Measurements from ENCODE around the gene ADAM10.
A peak's percentile ranks its signal among the peaks of the same experiment; 100 is the strongest.

Gene ADAM10

DNA sequence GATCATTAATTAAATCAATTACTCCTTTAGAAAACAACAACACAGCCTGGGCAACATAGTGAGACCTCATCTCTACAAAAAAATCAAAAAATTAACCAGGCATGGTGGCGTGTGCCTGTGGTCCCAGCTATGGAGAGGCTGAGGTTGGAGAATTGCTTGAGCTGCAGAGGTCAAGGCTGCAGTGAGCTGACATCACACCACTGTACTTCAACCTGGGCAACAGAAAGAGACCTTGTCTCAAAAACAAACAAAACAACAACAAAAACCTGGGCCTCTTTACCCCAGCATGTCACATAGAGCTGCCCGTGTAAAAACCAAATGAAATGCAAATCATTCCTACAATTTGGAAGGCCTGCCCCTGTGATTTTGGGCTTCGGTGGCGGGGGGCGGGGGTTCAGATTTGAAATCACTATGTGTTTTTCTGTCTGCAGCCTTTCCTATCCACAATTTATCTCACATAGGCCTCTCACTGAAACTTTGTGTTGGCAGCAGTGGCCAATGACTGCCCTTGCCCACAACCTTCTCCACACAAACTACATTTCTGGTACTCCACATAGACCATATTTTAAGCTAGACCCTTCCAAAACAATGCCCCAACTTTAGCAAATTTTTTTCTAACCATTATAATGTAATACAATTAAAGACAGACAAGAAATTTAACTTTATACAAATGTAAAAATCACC, 6.5 kb downstream of the ADAM10 start:
- H3K4me3 Mint-ChIP-seq: no peak overlapping the region

GRCh38 chr15:58742022-58742813, 7.3 kb downstream of the ADAM10 start:
- H3K27ac Mint-ChIP-seq: no peak overlapping the region
- no peaks in the 10 kb centered on the region for H3K36me3 Mint-ChIP-seq
- H3K4me3 Mint-ChIP-seq: no peak overlapping the region
- H3K9me3 Mint-ChIP-seq: no peaks in the 10 kb centered on the region
- DNase-seq (no peak), ATAC-seq (replicated peaks) (no peak)
- H3K27me3 Mint-ChIP-seq: no peaks in the 10 kb centered on the region
- H3K4me1 Mint-ChIP-seq: peaks cover 38 to 75% of the 10 kb centered on the region in 2 donors

More for the DNA sequence above, 6.5 kb downstream of the ADAM10 start:
- peaks cover 37 to 75% of the 10 kb centered on the region in 2 donors for H3K4me1 Mint-ChIP-seq
- no peaks in the 10 kb centered on the region for H3K36me3 Mint-ChIP-seq
- DNase-seq (no peak), ATAC-seq (replicated peaks) (no peak)
- no peaks in the 10 kb centered on the region for H3K27me3 Mint-ChIP-seq
- no peaks in the 10 kb centered on the region for H3K9me3 Mint-ChIP-seq
- peak overlapping the region; percentile 31 for H3K27ac Mint-ChIP-seq

DNA sequence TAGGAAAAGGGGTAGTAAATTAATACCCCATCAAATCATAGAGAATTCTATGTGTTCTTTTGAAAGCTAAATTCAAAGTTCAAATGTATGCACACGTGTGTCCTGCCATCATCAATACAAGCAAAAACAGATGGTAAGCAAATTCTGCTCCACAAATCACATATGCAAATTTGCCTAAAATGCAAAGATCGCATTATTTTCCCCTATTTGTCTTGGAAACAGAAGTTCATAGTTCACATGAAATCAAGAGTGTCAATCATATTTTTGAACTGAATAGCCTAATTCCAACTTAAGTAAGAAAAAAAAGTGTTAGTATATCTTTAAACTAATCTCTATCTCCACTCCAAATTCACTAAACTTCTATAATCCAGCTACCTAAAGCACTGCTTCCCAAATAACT, 8.5 kb downstream of the ADAM10 start:
- Mint-ChIP-seq H3K4me3 (no peak overlapping the region), H3K27ac (no peak overlapping the region), H3K27me3 (no peaks in the 10 kb centered on the region), H3K36me3 (no peaks in the 10 kb centered on the region), H3K9me3 (no peaks in the 10 kb centered on the region), H3K4me1 (peaks cover 36 to 79% of the 10 kb centered on the region in 2 donors)
- DNase-seq (no peak), ATAC-seq (replicated peaks) (no peak)

DNA sequence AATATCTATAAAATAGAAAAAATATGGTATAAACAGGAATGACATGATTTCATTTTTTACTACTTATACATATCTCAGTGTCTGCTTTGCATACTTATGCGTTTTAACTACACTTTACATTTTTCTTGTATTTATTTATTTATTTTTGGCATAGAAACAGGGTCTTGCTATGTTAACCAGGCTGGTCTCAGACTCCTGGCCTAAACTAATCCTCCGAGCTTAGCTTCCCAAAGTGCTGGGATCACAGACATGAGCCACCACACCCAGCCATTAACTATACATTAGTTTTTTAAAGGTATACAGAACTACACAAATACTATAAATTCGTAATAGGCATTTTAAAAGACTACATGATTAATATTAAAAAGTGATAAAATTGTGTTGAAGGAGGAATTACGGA, 9.1 kb downstream of the ADAM10 start:
- H3K27me3 Mint-ChIP-seq: no peaks in the 10 kb centered on the region
- H3K9me3 Mint-ChIP-seq: no peaks in the 10 kb centered on the region
- no peak for ATAC-seq (replicated peaks)
- H3K4me3 Mint-ChIP-seq: no peak overlapping the region
- DNase-seq: no peak
- no peaks in the 10 kb centered on the region for H3K36me3 Mint-ChIP-seq
- peaks cover 38 to 76% of the 10 kb centered on the region in 2 donors for H3K4me1 Mint-ChIP-seq
- H3K27ac Mint-ChIP-seq: no peak overlapping the region

DNA sequence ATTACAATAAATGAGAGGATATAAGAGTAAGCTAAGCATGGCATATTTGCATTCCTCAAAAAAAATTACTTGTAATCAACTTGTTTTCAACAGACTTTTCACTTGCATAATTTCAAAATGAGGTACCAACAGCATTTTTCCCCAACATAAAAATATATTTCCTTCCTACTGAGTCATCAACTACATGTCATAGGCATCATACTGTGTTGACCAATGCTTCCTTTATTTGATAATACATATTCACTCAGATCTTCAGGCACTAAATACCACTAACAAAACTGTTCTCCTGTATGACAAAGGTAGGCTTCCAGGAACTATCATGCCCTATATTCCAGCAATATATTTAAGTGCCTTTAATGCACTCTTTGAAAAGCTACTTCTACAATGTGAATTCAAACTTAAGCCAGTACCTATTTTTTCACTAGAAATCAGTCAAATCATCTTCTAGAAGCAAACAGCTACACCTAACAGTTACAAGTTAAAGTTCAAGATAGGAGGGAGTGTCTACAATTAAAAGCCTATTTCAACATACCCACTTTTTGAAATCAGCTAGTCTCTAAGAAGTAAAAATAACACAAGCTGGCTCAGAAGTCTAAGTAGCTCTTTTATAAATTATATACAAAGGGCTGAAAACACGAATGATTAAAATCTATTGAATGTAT, 11.3 kb downstream of the ADAM10 start:
- ATAC-seq (replicated peaks): peak in 1 of 2 donors; percentile 58
- H3K36me3 Mint-ChIP-seq: no peaks in the 10 kb centered on the region
- H3K4me3 Mint-ChIP-seq: no peak overlapping the region
- H3K9me3 Mint-ChIP-seq: no peaks in the 10 kb centered on the region
- no peak for DNase-seq
- no peak overlapping the region for H3K27ac Mint-ChIP-seq
- H3K4me1 Mint-ChIP-seq: peaks cover 40 to 73% of the 10 kb centered on the region in 2 donors
- H3K27me3 Mint-ChIP-seq: no peaks in the 10 kb centered on the region

- no peak overlapping the region for H3K27ac Mint-ChIP-seq
- DNase-seq: no peak
- ATAC-seq (replicated peaks): no peak
- H3K36me3 Mint-ChIP-seq: peaks cover 0 to 3% of the 10 kb centered on the region in 2 donors
- H3K9me3 Mint-ChIP-seq: no peaks in the 10 kb centered on the region
- no peaks in the 10 kb centered on the region for H3K27me3 Mint-ChIP-seq
- no peak overlapping the region for H3K4me3 Mint-ChIP-seq
- H3K4me1 Mint-ChIP-seq: peaks cover 42 to 73% of the 10 kb centered on the region in 2 donors
These were observed 12.2 kb downstream of the ADAM10 start for GRCh38 chr15:58737298-58737697.

DNA sequence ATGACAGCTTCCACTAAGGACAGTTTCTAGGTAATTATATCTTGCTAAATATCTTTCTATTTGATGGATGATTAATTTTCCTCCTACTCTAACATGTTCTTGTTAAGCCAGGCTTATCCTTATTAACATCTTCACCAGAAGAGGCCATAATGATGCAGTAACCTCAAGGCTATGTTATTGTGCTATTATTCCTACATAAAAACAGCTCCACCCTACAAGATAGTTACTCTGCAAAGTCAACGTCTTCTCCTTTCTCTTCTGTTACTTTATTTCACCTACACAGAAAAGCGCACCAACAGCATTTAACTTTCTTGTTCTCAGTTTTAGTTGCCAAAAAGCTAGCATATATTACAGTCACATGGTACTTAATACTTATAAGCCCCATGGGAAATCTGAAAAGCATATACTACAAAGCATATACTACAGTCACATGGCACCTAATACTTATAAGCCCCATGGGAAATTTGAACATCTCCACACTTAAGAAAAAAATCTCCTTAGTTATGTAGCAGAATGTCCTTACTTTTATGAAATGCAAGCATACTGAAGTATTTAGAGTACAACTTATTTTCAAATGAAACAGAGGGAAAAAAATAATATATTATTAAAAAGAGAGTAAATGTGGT, 13.4 kb downstream of the ADAM10 start:
- ATAC-seq (replicated peaks) (no peak), DNase-seq (no peak)
- Mint-ChIP-seq H3K27me3 (no peaks in the 10 kb centered on the region), H3K27ac (no peak overlapping the region), H3K9me3 (no peaks in the 10 kb centered on the region), H3K4me3 (no peak overlapping the region), H3K4me1 (peaks cover 43 to 73% of the 10 kb centered on the region in 2 donors), H3K36me3 (peaks cover 6 to 11% of the 10 kb centered on the region in 2 donors)

- Mint-ChIP-seq H3K27ac (no peak overlapping the region), H3K36me3 (peaks cover 6 to 11% of the 10 kb centered on the region in 2 donors), H3K9me3 (no peaks in the 10 kb centered on the region), H3K4me3 (no peak overlapping the region), H3K27me3 (no peaks in the 10 kb centered on the region), H3K4me1 (peaks cover 46 to 74% of the 10 kb centered on the region in 2 donors)
- no peak for ATAC-seq (replicated peaks)
- no peak for DNase-seq
These were observed 14.6 kb downstream of the ADAM10 start for GRCh38 chr15:58734859-58735258.

DNA sequence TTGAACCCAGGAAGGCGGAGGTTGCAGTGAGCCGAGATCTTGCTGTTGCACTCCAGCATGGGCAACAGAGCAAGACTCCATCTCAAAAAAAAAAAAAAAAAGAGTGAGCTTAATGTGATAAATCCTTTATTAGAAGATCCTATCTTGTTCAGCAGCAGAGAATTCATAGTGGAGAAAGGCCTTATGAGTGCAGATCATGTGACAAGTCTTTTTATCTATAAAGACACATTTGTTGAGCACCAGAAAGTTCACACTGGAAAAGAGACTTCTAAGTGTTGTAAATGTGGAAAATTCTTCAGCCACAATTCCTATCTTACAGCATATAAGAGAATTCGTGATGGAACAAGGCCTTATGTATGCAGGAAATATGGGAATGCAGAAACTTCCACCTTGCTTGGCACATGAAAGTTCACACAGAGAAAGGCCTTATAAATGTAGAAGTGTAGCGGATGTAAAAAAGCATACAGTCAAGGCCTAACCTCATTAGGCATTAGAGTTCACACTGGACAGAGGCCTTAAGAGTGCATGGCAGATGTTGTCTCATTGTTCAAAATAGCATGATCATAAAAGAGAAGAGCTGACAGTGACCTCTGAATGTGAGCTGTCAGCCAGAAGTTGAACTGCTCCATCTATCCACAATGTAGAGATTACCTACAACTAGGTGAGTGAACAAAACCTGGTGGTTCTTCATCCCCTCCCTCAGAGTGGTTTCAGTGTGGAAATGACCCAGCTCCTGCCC, 16.7 kb downstream of the ADAM10 start:
- peak overlapping the region; percentile 56 for H3K27ac Mint-ChIP-seq
- H3K27me3 Mint-ChIP-seq: no peaks in the 10 kb centered on the region
- ATAC-seq (replicated peaks) (no peak), DNase-seq (no peak)
- H3K36me3 Mint-ChIP-seq: peaks cover 6 to 14% of the 10 kb centered on the region in 2 donors
- H3K4me3 Mint-ChIP-seq: no peak overlapping the region
- H3K9me3 Mint-ChIP-seq: no peaks in the 10 kb centered on the region
- H3K4me1 Mint-ChIP-seq: peaks cover 40 to 68% of the 10 kb centered on the region in 2 donors

- H3K27ac Mint-ChIP-seq: peak overlapping the region; percentile 56
- ATAC-seq (replicated peaks): no peak
- H3K27me3 Mint-ChIP-seq: no peaks in the 10 kb centered on the region
- H3K4me1 Mint-ChIP-seq: peaks cover 35 to 69% of the 10 kb centered on the region in 2 donors
- no peak for DNase-seq
- H3K36me3 Mint-ChIP-seq: peaks cover 6 to 14% of the 10 kb centered on the region in 2 donors
- H3K9me3 Mint-ChIP-seq: no peaks in the 10 kb centered on the region
- H3K4me3 Mint-ChIP-seq: no peak overlapping the region
These were observed 17.6 kb downstream of the ADAM10 start for GRCh38 chr15:58731756-58732535.

DNA sequence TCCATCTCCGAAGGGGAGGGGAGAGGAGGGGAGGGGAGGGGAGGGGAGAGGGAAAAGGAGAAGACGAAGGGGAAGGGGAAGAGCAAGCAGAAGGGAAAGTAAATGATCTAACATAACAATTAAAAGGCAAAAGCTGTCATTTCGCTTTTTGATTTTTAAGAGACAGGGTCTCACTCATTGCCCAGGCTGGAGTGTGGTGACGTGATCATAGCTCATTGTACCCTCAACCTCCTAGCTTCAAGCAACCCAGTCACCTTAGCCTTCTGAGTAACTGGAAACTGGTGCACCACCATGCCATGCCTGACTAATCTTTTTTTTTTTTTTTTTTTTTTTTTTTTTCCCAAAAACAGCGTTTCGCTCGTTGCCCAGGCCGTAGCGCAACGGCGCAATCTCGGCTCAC, 22.6 kb downstream of the ADAM10 start:
- Mint-ChIP-seq H3K4me3 (peak overlapping the region; percentile 72 to 76), H3K36me3 (peaks cover 4 to 7% of the 10 kb centered on the region in 2 donors), H3K27me3 (no peaks in the 10 kb centered on the region), H3K4me1 (peaks cover 27 to 75% of the 10 kb centered on the region in 2 donors), H3K27ac (no peak overlapping the region), H3K9me3 (no peaks in the 10 kb centered on the region)
- peak; percentile 63 to 72 for ATAC-seq (replicated peaks)
- DNase-seq: no peak

- DNase-seq (peak; percentile 55), ATAC-seq (replicated peaks) (peak; percentile 97 to 98)
- Mint-ChIP-seq H3K27ac (peak overlapping the region; percentile 65), H3K4me1 (peaks cover 19 to 70% of the 10 kb centered on the region in 2 donors), H3K27me3 (no peaks in the 10 kb centered on the region), H3K36me3 (peaks cover 2 to 3% of the 10 kb centered on the region in 2 donors), H3K9me3 (no peaks in the 10 kb centered on the region), H3K4me3 (peak overlapping the region; percentile 1 to 10)
These were observed 25.0 kb downstream of the ADAM10 start for GRCh38 chr15:58724466-58724865.

- peaks cover 6 to 18% of the 10 kb centered on the region in 2 donors for H3K36me3 Mint-ChIP-seq
- DNase-seq (no peak), ATAC-seq (replicated peaks) (no peak)
- no peak overlapping the region for H3K4me3 Mint-ChIP-seq
- H3K4me1 Mint-ChIP-seq: peaks cover 17 to 26% of the 10 kb centered on the region in 2 donors
- H3K27ac Mint-ChIP-seq: no peak overlapping the region
- H3K9me3 Mint-ChIP-seq: no peaks in the 10 kb centered on the region
- no peaks in the 10 kb centered on the region for H3K27me3 Mint-ChIP-seq
These were observed 32.1 kb downstream of the ADAM10 start for GRCh38 chr15:58717357-58717756.

All from stimulated activated naive B cell treated with anti-CD40 and anti-IgM and Interleukin-4, amounts not matched to agents 10 μg/mL and 1 μg/mL and 100 μg/mL, for 72 hours (primary cell).